MM.1S (cell line): ENCODE data around the gene ADAMTS18.

Source experiments
- DNase-seq: peaks from one replicate; pipeline ENCODE4 v3.0.0-alpha.2; 2015
- H2AFZ ChIP-seq: fragments of 300-600 bp; sonication (generic); 2 replicates; pipeline ENCODE4 v1.6.0; 2016; ENCODE audit warnings: antibody characterized with exemption, low read length
- H3F3A ChIP-seq: fragments of 300-600 bp; sonication (generic); 2 replicates; pipeline ENCODE4 v1.6.1; 2016; ENCODE audit warnings: mild to moderate bottlenecking, antibody characterized with exemption, low read length, moderate library complexity, mixed read lengths; ENCODE audit not compliant: insufficient read depth
- H3K27ac ChIP-seq: fragments of 300-600 bp; sonication (generic); 2 replicates; pipeline ENCODE4 v1.5.1; 2016; ENCODE audit warnings: mild to moderate bottlenecking, low read length
- H3K27me3 ChIP-seq: fragments of 300-600 bp; sonication (generic); replicated peaks from 2 replicates; pipeline ENCODE4 v1.6.0; 2016; ENCODE audit warnings: low read length; ENCODE audit not compliant: insufficient read depth
- H3K36me3 ChIP-seq: fragments of 300-600 bp; sonication (generic); replicated peaks from 2 replicates; pipeline ENCODE4 v1.6.1; 2016; ENCODE audit warnings: mild to moderate bottlenecking, low read length, mixed read lengths; ENCODE audit not compliant: insufficient read depth
- H3K4me1 ChIP-seq: fragments of 300-600 bp; sonication (generic); 2 replicates; pipeline ENCODE4 v1.6.1; 2016; ENCODE audit warnings: low read length, mixed read lengths
- H3K4me2 ChIP-seq: fragments of 300-600 bp; sonication (generic); 2 replicates; pipeline ENCODE4 v1.6.0; 2016; ENCODE audit warnings: low read depth, low read length
- H3K4me3 ChIP-seq: fragments of 300-600 bp; sonication (generic); 2 replicates; pipeline ENCODE4 v1.5.1; 2016; ENCODE audit warnings: low read length, mixed read lengths
- H3K79me2 ChIP-seq: fragments of 300-600 bp; sonication (generic); 2 replicates; pipeline ENCODE4 v1.6.1; 2016; ENCODE audit warnings: mixed run types, low read length, mixed read lengths
- H3K9ac ChIP-seq: fragments of 300-600 bp; sonication (generic); 2 replicates; pipeline ENCODE4 v1.6.1; 2016; ENCODE audit warnings: low read length, mixed read lengths
- H3K9me2 ChIP-seq: fragments of 300-600 bp; sonication (generic); replicated peaks from 2 replicates; pipeline ENCODE4 v1.6.1; 2016; ENCODE audit warnings: mild to moderate bottlenecking, low read length, mixed read lengths; ENCODE audit not compliant: insufficient read depth
- H3K9me3 ChIP-seq: fragments of 300-600 bp; sonication (generic); replicated peaks from 2 replicates; pipeline ENCODE4 v1.6.1; 2016; ENCODE audit warnings: mild to moderate bottlenecking, low read length, mixed read lengths; ENCODE audit not compliant: insufficient read depth
- H4K20me1 ChIP-seq: fragments of 300-600 bp; sonication (generic); 2 replicates; pipeline ENCODE4 v1.6.1; 2016; ENCODE audit warnings: mild to moderate bottlenecking, low read length, moderate library complexity, mixed read lengths; ENCODE audit not compliant: insufficient read depth
- CTCF ChIP-seq: fragments of 300-600 bp; sonication (generic); IDR thresholded peaks from 2 replicates; pipeline ENCODE4 v1.5.1; 2016; ENCODE audit warnings: antibody characterized with exemption, low read length, mixed read lengths
- EZH2 ChIP-seq: fragments of 300-600 bp; sonication (generic); optimal IDR thresholded peaks from 2 replicates; pipeline ENCODE3; 2017; ENCODE audit warnings: low read depth, mild to moderate bottlenecking, antibody characterized with exemption, low read length, mixed read lengths
- EZH2phosphoT487 ChIP-seq: fragments of 300-600 bp; sonication (generic); IDR thresholded peaks from 2 replicates; pipeline ENCODE4 v1.6.1; 2018; ENCODE audit warnings: antibody characterized with exemption, low read length

ADAMTS18 gene

GRCh38 chr16:77364770-77365169 is 70.1 kb downstream of the ADAMTS18 start:
- no peaks in the 10 kb centered on the region for H3F3A ChIP-seq
- no peak overlapping the region for H3K27ac ChIP-seq

GRCh38 chr16:77359065-77359502 is 75.8 kb downstream of the ADAMTS18 start:
- Histone ChIP-seq H3K36me3 (no peaks in the 10 kb centered on the region), H3K27ac (no peak overlapping the region), H3K9me2 (no peaks in the 10 kb centered on the region), H3K79me2 (no peaks in the 10 kb centered on the region), H3K4me3 (no peak overlapping the region), H3K9ac (no peak overlapping the region), H2AFZ (no peak overlapping the region), H3K27me3 (no peaks in the 10 kb centered on the region), H3K4me2 (no peak overlapping the region), H3F3A (no peaks in the 10 kb centered on the region), H3K9me3 (no peaks in the 10 kb centered on the region), H3K4me1 (no peaks in the 10 kb centered on the region), H4K20me1 (no peaks in the 10 kb centered on the region)
- no peak for DNase-seq
- TF ChIP-seq CTCF, result no peak
- no peak for TF ChIP-seq EZH2
- TF ChIP-seq EZH2phosphoT487, result no peak

More at GRCh38 chr16:77364770-77365169, 70.1 kb downstream of the ADAMTS18 start:
- no peaks in the 10 kb centered on the region for H3K36me3 ChIP-seq
- H3K4me3 ChIP-seq, result no peak overlapping the region
- no peaks in the 10 kb centered on the region for H3K4me1 ChIP-seq
- no peak for DNase-seq
- no peak for TF ChIP-seq EZH2phosphoT487
- no peak for TF ChIP-seq CTCF
- TF ChIP-seq EZH2, result no peak
- H3K9me3 ChIP-seq, result no peaks in the 10 kb centered on the region
- H2AFZ ChIP-seq, result no peak overlapping the region
- H3K9me2 ChIP-seq, result no peaks in the 10 kb centered on the region
- no peaks in the 10 kb centered on the region for H3K27me3 ChIP-seq
- no peaks in the 10 kb centered on the region for H3K79me2 ChIP-seq
- H3K9ac ChIP-seq, result no peak overlapping the region
- no peaks in the 10 kb centered on the region for H4K20me1 ChIP-seq
- no peak overlapping the region for H3K4me2 ChIP-seq

GRCh38 chr16:77353587-77354263 is 81.1 kb downstream of the ADAMTS18 start:
- Histone ChIP-seq H4K20me1 (no peaks in the 10 kb centered on the region), H3K4me2 (no peak overlapping the region), H3F3A (no peaks in the 10 kb centered on the region), H3K4me3 (no peak overlapping the region), H3K79me2 (no peaks in the 10 kb centered on the region), H3K4me1 (no peaks in the 10 kb centered on the region), H3K9ac (no peak overlapping the region), H3K9me2 (no peaks in the 10 kb centered on the region), H3K27ac (no peak overlapping the region), H3K9me3 (no peaks in the 10 kb centered on the region), H2AFZ (no peak overlapping the region), H3K36me3 (no peaks in the 10 kb centered on the region), H3K27me3 (no peaks in the 10 kb centered on the region)
- TF ChIP-seq CTCF, result no peak
- TF ChIP-seq EZH2, result no peak
- TF ChIP-seq EZH2phosphoT487, result no peak
- DNase-seq, result no peak
